GM06990 (cell line): ENCODE measurements around the gene RAB11A.

Experiments used
- DNase-seq: peaks from one replicate; pipeline ENCODE4 v3.0.0-alpha.2; 2011; ENCODE audit not compliant: insufficient read length; ENCODE audit errors: extremely low read depth
- H3K27me3 ChIP-seq: replicated peaks from 2 replicates; pipeline ENCODE4 v1.6.0; 2011; ENCODE audit warnings: low read length; ENCODE audit not compliant: control insufficient read depth, insufficient read depth
- H3K36me3 ChIP-seq: 2 replicates; pipeline ENCODE4 v1.5.1; 2011; ENCODE audit warnings: low read length; ENCODE audit not compliant: control insufficient read depth, insufficient read depth
- H3K4me3 ChIP-seq: replicated peaks from 2 replicates; pipeline ENCODE4 v1.5.1; 2011; ENCODE audit warnings: low read depth, mild to moderate bottlenecking, control low read depth, low read length
- CTCF ChIP-seq: IDR thresholded peaks from 2 replicates; pipeline ENCODE4 v1.5.1; 2011; ENCODE audit warnings: low read length, control low read depth, mild to moderate bottlenecking, inconsistent platforms; ENCODE audit not compliant: insufficient read depth, poor library complexity, severe bottlenecking

Gene RAB11A

GRCh38 chr15:65906396-65906795 is 37.1 kb downstream of the RAB11A start:
- DNase-seq: no peak
- H3K4me3 ChIP-seq: no peak overlapping the region
- H3K36me3 ChIP-seq: peaks cover 13% of the 10 kb centered on the region
- TF ChIP-seq CTCF: no peak
- no peaks in the 10 kb centered on the region for H3K27me3 ChIP-seq

- no peaks in the 10 kb centered on the region for H3K27me3 ChIP-seq
- TF ChIP-seq CTCF: no peak
- peaks cover 13% of the 10 kb centered on the region for H3K36me3 ChIP-seq
- no peak overlapping the region for H3K4me3 ChIP-seq
- DNase-seq: no peak
These were observed 38.4 kb downstream of the RAB11A start for GRCh38 chr15:65907661-65908060.

GRCh38 chr15:65908876-65909275 is 39.6 kb downstream of the RAB11A start:
- peaks cover 13% of the 10 kb centered on the region for H3K36me3 ChIP-seq
- TF ChIP-seq CTCF: no peak
- H3K27me3 ChIP-seq: no peaks in the 10 kb centered on the region
- no peak overlapping the region for H3K4me3 ChIP-seq
- DNase-seq: no peak

GRCh38 chr15:65909831-65910230 is 40.5 kb downstream of the RAB11A start:
- TF ChIP-seq CTCF: no peak
- H3K4me3 ChIP-seq: no peak overlapping the region
- H3K27me3 ChIP-seq: no peaks in the 10 kb centered on the region
- DNase-seq: no peak
- H3K36me3 ChIP-seq: peaks cover 11% of the 10 kb centered on the region

GRCh38 chr15:65910341-65910740 is 41.0 kb downstream of the RAB11A start:
- no peak for TF ChIP-seq CTCF
- DNase-seq: no peak
- H3K36me3 ChIP-seq: peaks cover 10% of the 10 kb centered on the region
- no peak overlapping the region for H3K4me3 ChIP-seq
- no peaks in the 10 kb centered on the region for H3K27me3 ChIP-seq

GRCh38 chr15:65912235-65912634 is 42.9 kb downstream of the RAB11A start:
- no peak for DNase-seq
- Histone ChIP-seq H3K4me3 (no peak overlapping the region), H3K36me3 (peaks cover 5% of the 10 kb centered on the region), H3K27me3 (no peaks in the 10 kb centered on the region)
- no peak for TF ChIP-seq CTCF
